Activated CD8-positive, alpha-beta T cell treated with anti-CD3 and anti-CD28 coated beads, Interleukin-2, amount 10 ng/mL, durations not matched to agents 7 days and 5 days (primary cell): ENCODE measurements around the gene KRTAP7-1. TPM values are rescaled to one million over a fixed set of nuclear protein-coding genes. Genes with fewer than 3 reads are reported as not detected.

Source experiments
- ATAC-seq: fragments of 150-1000 bp; cut with Tn5 transposase; one replicate; pipeline ENCODE4 v1.10.0; 2021; ENCODE audit warnings: moderate library complexity
- CTCF ChIA-PET: fragments of 350-600 bp; sonication (Branson Sonifier 250); formaldehyde crosslinking; loops from one replicate; lab custom pipeline; 2021; ENCODE audit warnings: antibody characterized with exemption; lab: Charles Lee
- POLR2A ChIA-PET: fragments of 350-600 bp; sonication (Branson Sonifier 250); formaldehyde crosslinking; loops from one replicate; lab custom pipeline; 2021; ENCODE audit warnings: antibody characterized with exemption; lab: Charles Lee
- DNase-seq: peaks from one replicate; pipeline ENCODE4 v3.0.0-alpha.2; 2020
- H3K27ac Mint-ChIP-seq: one replicate; pipeline ENCODE4 v1.8.0; 2021; ENCODE audit warnings: mild to moderate bottlenecking, mixed read lengths
- H3K27me3 Mint-ChIP-seq: one replicate; pipeline ENCODE4 v1.8.0; 2021; ENCODE audit warnings: low read depth, mixed read lengths
- H3K36me3 Mint-ChIP-seq: one replicate; pipeline ENCODE4 v1.8.0; 2021; ENCODE audit warnings: low read depth, mixed read lengths
- H3K4me1 Mint-ChIP-seq: one replicate; pipeline ENCODE4 v1.8.0; 2021; ENCODE audit warnings: low read depth, mixed read lengths
- H3K4me3 Mint-ChIP-seq: one replicate; pipeline ENCODE4 v1.8.0; 2021; ENCODE audit warnings: mild to moderate bottlenecking, mixed read lengths
- H3K9me3 Mint-ChIP-seq: one replicate; pipeline ENCODE4 v1.8.0; 2022; ENCODE audit warnings: mixed read lengths; ENCODE audit not compliant: insufficient read depth
- total RNA-seq, 2 experiments: library from RNA; stranded (reverse); gene quantifications; one replicate each; pipeline ENCODE4 v1.2.3, GENCODE V29; 2021

KRTAP7-1 gene
- total RNA-seq, 2 experiments from 2014 or later: not detected

GRCh38 chr21:30779249-30779648 is 50.3 kb downstream of the KRTAP7-1 start:
- Mint-ChIP-seq H3K27me3 (peaks cover 6% of the 10 kb centered on the region), H3K4me1 (no peaks in the 10 kb centered on the region), H3K27ac (no peak overlapping the region), H3K36me3 (no peaks in the 10 kb centered on the region), H3K9me3 (no peaks in the 10 kb centered on the region), H3K4me3 (no peak overlapping the region)
- DNase-seq (no peak), ATAC-seq (no peak)
- ChIA-PET POLR2A (no interaction called here), CTCF (no interaction called here)

Other genes with a start within 250 kb of the KRTAP7-1 start
- gene KRTAP22-2, start 239.4 kb downstream of the KRTAP7-1 start, total RNA-seq: not detected
- gene KRTAP6-3, start 237.3 kb downstream of the KRTAP7-1 start, total RNA-seq: not detected
- gene KRTAP6-2, start 230.9 kb downstream of the KRTAP7-1 start, total RNA-seq: not detected
- gene KRTAP22-1, start 228.7 kb downstream of the KRTAP7-1 start, total RNA-seq: not detected
- gene KRTAP6-1, start 215.8 kb downstream of the KRTAP7-1 start, total RNA-seq: not detected
- not detected for gene KRTAP20-1, start 213.3 kb downstream of the KRTAP7-1 start, total RNA-seq
- not detected for gene KRTAP20-4, start 209.1 kb downstream of the KRTAP7-1 start, total RNA-seq
- not detected for gene KRTAP20-2, start 194.6 kb downstream of the KRTAP7-1 start, total RNA-seq
- not detected for gene KRTAP20-3, start 186.9 kb downstream of the KRTAP7-1 start, total RNA-seq
- gene KRTAP21-3, start 111.0 kb downstream of the KRTAP7-1 start, total RNA-seq: not detected
- gene KRTAP21-2, start 82.5 kb downstream of the KRTAP7-1 start, total RNA-seq: not detected
- gene KRTAP21-1, start 74.3 kb downstream of the KRTAP7-1 start, total RNA-seq: not detected
- not detected for gene KRTAP8-1, start 16.5 kb downstream of the KRTAP7-1 start, total RNA-seq
- not detected for gene KRTAP11-1, start 51.8 kb upstream of the KRTAP7-1 start, total RNA-seq
- not detected for gene KRTAP19-8, start 208.7 kb upstream of the KRTAP7-1 start, total RNA-seq